GM18868 (cell line): ENCODE results near the gene FAM25A.
"Not testable (repeated sequence)": the region's sequence is repeated elsewhere in the genome, so short reads cannot be mapped to it uniquely, and the experiment has no call there.

Source experiments
- ATAC-seq: cut with Tn5 transposase; IDR thresholded peaks from one replicate; pipeline ENCODE4 v1.9.1; 2021; ENCODE audit warnings: mild to moderate bottlenecking, moderate library complexity; ENCODE audit not compliant: unreplicated experiment

Gene FAM25A

DNA sequence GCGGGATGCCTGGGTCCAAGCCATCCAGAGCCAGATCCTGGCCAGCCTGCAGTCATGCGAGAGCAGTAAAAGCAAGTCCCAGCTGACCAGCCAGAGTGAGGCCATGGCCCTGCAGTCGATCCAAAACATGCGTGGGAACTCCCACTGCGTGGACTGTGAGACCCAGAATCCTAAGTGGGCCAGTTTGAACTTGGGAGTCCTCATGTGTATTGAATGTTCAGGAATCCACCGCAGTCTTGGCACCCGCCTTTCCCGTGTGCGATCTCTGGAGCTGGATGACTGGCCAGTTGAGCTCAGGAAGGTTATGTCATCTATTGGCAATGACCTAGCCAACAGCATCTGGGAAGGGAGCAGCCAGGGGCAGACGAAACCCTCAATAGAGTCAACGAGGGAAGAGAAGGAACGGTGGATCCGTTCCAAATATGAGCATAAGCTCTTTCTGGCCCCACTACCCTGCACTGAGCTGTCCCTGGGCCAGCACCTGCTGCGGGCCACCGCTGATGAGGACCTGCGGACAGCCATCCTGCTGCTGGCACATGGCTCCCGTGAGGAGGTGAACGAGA lies 10.9 kb upstream of the FAM25A start:
- ATAC-seq: not testable (repeated sequence)

DNA sequence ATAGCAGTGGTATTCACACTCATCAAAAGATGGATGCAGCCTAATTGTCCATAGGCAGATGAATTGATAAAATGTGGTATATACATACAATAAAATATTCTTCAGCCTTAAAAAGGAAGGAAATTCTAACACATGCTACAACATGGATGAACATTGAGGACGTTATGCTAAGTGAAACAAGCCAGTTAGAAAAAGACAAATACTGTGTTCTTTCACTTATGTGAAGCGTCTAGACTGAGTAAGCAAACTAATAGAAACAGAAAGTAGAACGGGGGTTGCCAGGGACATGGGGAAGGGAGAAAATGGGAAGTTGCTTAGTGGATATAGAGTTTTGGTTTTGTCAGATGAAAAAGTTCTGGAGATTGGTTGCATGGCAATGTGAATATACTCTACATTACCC lies 6.6 kb upstream of the FAM25A start:
- not testable (repeated sequence) for ATAC-seq

DNA sequence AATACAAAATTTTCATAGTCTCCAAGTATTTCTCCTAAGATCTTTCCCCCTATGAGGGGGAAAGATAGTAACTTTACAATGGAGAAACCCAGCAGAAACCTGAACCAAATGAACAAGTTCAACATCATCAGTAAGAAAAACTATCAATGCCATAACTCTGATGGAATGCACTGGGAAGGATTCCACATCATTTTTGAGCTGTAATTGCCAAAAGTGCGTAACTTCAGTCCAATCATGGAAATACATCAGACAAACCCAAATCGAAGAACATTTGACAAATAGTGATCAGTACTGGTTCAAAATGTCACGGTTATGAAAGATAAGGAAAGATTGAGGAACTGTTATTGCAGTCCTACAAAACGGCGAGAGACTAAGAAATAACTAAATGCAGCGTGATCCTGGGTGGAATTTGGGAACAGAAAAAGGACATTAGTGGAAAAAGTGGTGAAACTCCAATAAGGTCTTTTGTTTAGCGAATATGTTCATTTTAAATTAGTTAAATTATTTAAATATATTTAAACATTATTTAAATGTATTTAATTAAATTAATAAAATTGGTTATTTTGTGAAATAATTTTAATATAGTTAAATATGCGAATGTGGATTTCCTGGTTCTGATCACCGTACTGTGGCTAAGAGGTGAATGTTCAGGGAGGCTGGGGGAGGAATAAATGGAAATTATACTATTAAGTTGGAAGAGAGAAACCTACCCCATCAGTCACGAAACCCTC lies 4.9 kb upstream of the FAM25A start:
- ATAC-seq: not testable (repeated sequence)

DNA sequence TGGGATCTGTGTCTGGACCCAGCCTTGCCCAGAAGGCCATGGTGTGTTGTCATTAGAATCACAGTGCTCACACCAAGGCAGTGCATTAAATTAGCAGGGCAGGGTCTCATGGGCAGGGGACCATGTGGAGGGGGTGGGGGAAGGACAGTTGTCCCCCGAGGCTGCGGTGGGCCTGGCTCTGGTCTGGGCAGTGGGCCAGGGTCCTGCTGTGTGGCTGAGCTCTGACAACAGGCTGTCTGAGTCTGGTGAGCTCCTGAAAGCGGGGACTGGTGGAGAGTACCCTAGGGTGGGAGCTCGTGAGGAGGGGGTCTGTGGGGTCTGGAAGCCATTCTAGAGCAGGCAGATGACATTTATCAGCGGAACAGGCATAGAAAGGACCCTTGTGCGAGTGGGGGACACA lies 2.0 kb upstream of the FAM25A start:
- ATAC-seq: not testable (repeated sequence)

DNA sequence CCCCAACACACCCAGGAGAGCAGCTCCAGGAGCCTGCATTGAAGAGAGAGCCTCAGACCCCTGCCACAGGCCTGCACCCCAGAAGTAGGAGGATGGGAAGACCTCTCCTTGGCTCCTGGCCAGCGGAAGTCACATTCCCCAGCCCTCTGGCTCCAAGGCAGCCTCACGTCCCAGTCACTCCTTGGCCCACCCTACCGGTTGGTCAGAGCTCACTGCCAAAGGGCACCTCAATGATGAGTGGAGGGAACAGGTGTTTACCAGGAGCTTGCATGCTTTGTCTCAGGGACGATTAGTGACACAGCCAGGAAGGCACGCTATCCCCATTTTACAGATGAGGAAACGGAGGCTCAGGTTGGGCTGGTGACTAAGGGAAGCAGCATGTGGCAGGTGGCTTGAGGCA lies 1.0 kb upstream of the FAM25A start:
- not testable (repeated sequence) for ATAC-seq

DNA sequence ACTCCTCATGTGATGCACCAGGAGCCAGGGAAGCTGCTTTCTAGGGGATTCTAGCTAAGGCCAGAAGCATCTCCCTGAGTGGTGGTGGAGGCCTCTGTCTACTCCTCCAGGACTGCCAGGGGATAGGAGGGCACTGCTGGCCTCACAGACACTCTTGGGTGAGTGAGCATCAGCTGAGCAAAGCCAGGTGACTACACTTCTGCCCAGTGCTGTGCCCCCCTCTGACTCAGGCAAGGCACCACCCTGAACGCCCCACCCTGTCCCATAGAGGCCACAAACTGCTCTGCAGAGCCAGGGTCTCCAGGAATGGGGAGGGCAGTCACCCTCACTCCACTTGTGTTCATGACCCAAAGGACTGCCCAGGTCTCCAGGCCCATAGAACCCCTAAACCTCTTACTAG lies 590 bp upstream of the FAM25A start:
- not testable (repeated sequence) for ATAC-seq

DNA sequence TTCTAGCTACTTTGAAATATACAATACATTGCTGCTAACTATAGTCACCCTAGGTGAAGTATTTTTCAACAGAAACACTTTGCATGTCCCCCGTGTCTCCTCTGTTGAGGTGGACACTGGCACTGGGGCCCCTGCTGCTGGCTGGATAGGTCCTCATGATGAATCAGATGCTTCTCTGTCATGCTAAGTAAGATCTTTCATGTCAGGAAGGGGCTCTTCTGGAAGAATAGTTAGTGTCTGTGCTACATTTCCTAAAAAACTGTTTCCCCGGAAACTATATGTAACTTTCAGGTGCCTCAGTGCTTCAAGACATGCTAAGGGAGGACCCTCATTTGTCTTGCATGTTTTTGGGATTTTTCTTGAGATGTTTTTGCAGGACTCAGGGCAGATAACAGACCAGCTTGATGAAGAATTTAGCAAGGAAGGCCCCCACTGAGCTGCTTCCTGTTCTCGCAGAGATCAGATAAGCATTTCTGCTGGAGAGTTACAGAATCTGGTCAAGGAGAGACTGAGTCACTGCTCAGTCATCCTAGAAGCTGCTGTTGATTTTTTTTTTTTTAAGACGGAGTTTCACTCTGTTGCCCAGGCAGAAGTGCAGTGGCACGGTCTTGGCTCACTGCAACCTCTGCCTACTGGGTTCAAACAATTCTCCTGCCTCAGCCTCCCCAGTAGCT lies 5.3 kb downstream of the FAM25A start:
- ATAC-seq: not testable (repeated sequence)

DNA sequence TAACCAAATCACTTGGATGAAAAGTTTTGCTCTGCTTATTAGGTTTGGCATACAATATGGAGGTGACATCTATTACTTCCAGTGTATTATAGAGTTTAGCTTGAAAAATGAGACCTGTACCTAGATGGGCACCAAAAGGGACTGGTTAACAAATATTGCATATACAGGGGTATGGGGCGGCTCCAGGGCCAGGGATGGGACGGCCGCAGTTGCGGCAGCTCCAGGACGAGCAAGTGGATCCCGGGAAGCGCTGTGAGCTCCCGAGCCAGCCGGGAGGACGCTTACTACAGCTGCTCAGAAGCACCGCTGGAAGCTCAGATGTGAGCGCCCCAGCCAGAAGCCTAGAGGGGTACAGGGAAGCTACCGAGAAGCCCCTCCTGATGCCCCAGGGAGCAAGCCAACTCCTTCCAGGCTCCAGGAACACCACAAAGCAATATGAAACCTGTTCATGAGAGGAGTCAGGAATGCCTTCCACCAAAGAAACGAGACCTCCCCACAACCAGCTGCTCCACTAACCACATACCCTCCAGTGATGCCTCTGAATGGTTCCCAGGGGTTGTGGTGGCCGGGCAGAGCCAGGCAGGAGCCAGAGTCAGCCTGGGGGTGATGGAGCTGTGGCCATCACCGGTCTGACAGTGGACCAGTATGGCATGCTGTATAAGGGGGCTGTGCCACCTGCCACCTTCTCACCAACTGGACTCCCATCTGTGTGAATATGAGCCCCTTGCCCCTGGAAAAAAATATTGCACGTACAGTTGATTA lies 6.8 kb downstream of the FAM25A start:
- ATAC-seq: not testable (repeated sequence)

DNA sequence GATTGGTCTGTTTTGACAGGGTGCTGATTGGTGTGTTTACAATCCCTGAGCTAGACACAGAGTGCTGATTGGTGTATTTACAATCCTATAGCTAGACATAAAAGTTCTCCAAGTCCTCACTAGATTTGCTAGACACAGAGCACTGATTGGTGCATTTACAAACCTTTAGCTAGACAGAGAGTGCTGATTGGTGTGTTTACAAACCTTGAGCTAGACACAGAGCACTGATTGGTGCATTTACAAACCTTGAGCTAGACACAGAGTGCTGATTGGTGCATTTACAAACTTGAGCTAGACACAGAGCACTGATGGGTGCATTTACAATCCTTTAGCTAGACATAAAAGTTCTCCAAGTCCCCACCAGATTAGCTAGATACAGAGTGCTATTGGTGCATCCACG lies 10.3 kb downstream of the FAM25A start:
- not testable (repeated sequence) for ATAC-seq

DNA sequence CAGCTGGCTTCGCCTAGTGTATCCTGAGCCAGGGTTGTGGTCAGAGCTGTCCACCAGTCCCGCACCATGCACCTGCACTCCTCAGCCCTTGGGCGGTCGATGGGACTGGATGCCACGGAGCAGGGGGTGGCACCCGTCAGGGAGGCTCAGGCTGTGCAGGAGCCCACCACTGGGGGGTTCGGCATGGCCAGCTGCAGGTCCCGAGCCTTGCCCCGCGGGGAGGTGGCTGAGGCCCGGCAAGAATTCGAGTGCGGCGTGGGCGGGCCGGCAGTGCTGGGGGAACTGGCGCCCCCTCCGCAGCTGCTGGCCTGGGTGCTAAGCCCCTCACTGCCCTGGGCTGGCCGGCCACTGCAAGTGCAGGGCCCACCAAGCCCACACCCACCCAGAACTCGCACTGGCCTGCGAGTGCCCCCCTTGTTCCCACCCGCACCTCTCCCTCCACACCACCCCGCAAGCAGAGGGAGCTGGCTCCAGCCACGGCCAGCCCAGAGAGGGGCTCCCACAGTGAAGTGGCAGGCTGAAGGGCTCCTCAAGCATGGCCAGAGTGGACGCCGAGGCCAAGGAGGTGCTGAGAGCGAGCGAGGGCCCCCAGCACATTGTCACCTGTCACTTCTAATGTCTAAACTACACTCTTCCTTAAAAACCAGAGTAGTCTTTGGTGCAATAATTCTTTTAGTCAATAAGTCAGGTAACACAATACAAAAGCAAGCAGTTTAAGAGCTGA lies 11.0 kb downstream of the FAM25A start:
- no peak for ATAC-seq

DNA sequence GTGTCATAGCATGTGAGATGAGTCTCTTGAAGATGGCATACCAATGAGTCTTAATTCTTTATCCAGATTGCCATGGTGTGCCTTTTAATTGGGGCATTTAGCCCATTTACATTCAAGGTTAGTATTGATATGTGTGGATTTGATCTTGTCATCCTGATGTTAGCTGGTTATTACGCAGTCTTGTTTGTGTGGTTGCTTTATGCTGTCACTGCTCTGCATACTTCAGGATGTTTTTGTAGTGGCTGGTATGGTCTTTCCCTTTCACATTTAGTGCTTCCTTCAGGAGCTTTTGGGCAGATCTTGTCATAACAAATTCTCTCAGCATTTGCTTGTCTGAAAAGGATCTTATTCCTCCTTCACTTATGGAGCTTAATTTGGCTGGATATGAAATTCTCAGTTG lies 16.5 kb downstream of the FAM25A start:
- ATAC-seq: no peak

DNA sequence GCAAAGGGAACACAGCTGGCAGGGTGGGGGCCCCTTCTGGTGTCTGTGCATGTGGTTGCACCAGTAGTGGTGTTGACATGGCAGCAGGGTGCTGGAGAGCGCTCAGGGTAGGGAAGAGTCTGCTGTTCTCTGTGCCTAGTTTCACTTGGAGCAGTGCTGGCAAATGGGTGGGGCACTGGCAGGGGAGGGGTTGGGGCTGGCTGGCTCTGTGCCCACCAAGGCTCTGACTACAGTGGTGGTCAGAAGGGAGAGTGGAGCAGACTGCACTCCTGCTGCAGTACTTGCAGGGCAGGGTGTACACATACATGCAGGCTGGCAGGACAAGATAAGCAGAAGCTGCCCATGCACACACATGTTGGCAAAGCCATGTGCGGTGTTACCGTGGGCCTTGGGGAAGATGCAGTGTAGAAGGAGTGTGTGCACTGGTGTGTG lies 18.2 kb downstream of the FAM25A start:
- no peak for ATAC-seq

DNA sequence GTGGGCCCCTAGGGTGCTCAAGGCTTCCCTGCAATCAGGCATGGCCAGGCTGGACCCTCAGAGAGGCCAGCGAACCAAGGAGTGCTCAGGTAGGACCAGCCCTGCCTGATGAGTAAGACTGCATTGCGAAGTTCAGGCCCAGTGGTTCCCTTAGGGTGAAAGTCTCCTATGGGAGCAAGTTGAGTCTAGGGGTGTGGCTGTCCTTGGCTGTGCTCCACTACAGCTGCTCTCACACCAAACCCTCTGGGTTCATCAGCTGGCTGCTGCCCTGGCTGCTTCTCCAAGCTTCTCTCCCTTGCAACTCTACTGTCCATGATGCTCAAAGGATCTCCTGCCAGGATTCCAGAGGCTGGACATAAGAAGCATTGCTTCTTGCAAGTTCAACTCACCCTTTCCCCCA lies 18.7 kb downstream of the FAM25A start:
- ATAC-seq: no peak

DNA sequence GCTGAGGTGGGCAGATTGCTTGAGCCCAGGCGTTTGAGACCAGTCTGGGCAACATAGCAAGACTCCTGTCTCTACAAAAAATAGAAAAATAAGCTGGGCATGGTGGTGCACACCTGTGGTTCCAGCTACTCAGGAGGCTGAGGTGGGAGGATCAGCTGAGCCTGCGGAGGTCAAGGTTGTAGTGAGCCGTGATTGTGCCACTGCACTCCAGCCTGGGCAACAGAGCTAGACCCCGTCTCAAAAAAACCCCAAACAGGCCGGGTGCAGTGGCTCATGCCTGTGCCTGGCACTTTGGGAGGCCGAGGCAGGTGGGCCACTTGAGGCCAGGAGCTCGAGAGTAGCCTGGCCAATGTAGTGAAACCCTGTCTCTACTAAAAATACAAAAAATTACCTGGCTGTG lies 23.5 kb downstream of the FAM25A start:
- ATAC-seq: not testable (repeated sequence)

DNA sequence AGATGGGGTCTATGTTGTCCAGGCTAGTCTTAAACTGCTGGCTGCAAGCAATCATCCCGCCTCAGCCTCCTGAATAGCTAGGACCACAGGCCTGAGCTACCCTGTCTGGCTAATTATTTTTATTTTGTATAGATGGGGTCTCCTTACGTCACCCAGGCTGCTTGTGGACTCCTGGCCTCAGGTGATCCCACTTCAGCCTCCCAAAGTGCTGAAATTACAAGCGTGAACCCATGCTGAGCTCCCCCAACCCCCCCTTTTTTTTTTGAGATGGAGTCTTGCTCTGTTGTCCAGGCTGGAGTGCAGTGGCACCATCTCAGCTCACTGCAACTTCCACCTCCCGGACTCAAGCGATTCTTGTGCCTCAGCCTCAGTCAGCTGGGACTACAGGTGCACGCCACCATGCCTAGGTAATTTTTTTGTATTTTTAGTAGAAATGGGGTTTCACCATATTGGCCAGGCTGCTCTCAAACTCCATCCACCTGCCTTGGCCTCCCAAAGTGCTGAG lies 25.4 kb downstream of the FAM25A start:
- no peak for ATAC-seq

DNA sequence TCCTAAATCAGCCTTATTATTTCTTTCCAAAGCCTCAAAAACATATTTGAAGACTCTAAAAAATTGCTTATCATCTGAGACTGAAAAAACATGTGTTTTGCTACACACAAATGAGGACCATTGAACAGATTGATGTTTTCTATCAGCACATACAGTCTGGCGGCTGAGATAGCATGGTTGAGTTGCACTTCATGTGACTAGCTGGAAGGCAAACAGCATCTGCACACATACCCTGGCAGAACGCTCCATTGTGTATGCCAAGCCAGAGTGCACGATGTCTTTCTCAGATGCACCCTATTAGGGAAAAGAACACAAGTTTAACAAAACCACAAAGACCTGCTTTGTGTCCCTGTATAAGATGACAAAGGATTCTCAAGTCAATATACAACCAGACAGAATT lies 33.0 kb downstream of the FAM25A start:
- ATAC-seq: no peak

DNA sequence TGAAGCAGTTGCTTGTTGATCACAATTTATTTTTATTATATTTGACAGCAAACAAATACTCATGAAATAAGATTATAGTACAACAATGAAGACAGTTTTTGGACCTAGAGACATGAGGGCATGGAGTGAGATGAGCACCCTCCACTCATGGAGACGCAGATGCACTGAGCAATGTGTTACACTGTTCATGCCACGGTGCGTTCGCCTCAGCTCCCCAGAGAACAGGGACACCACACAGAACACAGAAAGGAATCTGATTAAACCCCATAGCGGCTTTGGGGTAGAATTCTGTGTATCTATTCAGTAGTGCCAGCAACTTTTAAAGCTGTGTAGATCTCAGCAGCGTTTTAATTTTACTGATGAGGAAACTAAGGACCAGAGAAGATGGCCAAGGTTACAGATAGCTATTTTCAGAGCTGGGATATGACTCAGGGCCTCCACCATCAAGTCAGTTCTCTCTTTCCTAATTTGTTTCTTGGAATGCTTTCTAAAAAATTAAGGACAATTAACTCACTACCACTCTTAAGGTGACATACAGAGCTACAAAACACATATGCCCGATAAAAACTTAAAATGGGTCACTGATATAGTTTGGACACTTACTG lies 33.6 kb downstream of the FAM25A start:
- ATAC-seq: no peak

DNA sequence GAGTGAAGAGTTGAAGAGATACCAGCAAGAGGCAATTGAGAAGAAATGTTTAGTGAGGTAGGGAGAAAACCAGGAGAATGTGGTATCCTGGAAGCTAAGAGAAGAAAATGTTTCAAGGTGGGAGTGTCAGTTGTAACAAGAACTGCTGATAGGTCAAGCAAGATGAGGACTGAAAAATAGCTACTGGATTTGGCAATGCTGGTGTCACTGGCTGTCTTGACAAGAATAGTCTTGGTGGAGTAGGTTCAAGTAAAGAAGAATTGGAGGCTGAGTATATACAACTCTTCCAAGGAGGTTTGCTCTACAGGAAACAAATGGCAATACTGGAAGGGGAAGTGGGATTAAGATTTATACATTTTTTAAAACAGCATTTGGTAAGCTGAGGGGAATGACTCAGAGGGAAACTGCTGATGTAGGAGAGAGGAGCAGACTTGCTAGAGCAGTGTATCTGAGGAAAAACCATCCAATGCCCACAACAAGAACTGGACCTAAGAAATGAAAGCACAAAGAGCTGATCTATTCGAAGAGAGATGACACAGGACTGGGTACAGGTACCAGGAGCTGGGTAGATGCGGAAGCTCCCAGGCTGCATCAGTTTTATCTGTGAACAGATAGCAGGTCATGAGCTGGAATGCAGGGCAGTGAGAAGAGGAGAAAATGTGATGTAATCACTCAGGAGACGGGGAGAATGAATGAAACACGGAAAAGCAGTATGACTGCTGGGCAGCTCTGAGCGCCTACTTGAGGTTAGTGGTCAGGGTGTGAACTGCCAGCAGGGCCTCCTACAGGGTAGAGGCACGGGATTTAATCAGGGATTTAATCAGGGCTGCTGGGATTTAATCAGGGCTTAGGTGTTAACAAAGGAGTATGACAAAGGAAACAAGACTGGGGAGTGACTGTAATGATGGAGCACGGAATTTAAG lies 34.5 kb downstream of the FAM25A start:
- ATAC-seq: no peak

DNA sequence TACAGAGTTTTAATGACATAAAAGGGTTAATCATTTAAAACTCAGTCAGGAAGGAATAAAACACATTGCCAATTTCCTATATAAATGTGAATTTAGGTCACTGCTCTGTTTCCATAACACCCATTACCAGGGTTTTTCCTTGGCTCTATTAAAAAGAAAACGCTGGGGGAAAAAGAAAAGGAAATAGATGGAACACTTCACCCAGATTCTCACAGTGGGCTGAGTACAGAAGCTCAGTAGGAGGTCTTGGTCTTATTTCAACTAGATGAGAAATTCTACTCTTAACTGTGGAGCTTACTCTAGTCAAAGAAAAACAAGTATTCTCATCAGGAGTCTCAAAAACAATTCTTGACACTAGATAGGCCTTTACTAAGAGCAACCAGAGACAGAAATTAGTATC lies 38.1 kb downstream of the FAM25A start:
- no peak for ATAC-seq
